Ectodermal cell (in vitro differentiated cells): ENCODE measurements around the gene CEP83.
"Not testable (repeated sequence)": the region's sequence is repeated elsewhere in the genome, so short reads cannot be mapped to it uniquely, and the experiment has no call there.

Experiments used
- H3K27ac ChIP-seq: 2 replicates; pipeline ENCODE4 v1.7.0; 2013; ENCODE audit warnings: mild to moderate bottlenecking, low read depth, low read length; ENCODE audit not compliant: insufficient read depth, poor library complexity, severe bottlenecking
- H3K27me3 ChIP-seq: 2 replicates; pipeline ENCODE4 v1.7.0; 2013; ENCODE audit warnings: mild to moderate bottlenecking, low read length; ENCODE audit not compliant: insufficient read depth, control insufficient read depth, poor library complexity, severe bottlenecking
- H3K36me3 ChIP-seq: one replicate; pipeline ENCODE4 v1.7.0; 2013; ENCODE audit warnings: low read length; ENCODE audit not compliant: control insufficient read depth, insufficient read depth
- H3K4me1 ChIP-seq: one replicate; pipeline ENCODE4 v1.7.0; 2013; ENCODE audit warnings: low read length; ENCODE audit not compliant: control insufficient read depth, insufficient read depth
- H3K4me3 ChIP-seq: 2 replicates; pipeline ENCODE4 v1.7.0; 2013; ENCODE audit warnings: low read depth, low read length, control low read depth; ENCODE audit not compliant: insufficient read depth
- H3K9me3 ChIP-seq: 2 replicates; pipeline ENCODE4 v1.7.0; 2013; ENCODE audit warnings: mild to moderate bottlenecking, low read length, moderate library complexity; ENCODE audit not compliant: control insufficient read depth
- WGBS, 2 experiments: methylation state at CpG; one replicate each; pipeline ENCODE4 v1.1.7; 2013; ENCODE audit warnings: missing lambda C conversion rate in 2 of 2; 5-methylcytosine and 5-hydroxymethylcytosine counted together

The CEP83 gene

DNA sequence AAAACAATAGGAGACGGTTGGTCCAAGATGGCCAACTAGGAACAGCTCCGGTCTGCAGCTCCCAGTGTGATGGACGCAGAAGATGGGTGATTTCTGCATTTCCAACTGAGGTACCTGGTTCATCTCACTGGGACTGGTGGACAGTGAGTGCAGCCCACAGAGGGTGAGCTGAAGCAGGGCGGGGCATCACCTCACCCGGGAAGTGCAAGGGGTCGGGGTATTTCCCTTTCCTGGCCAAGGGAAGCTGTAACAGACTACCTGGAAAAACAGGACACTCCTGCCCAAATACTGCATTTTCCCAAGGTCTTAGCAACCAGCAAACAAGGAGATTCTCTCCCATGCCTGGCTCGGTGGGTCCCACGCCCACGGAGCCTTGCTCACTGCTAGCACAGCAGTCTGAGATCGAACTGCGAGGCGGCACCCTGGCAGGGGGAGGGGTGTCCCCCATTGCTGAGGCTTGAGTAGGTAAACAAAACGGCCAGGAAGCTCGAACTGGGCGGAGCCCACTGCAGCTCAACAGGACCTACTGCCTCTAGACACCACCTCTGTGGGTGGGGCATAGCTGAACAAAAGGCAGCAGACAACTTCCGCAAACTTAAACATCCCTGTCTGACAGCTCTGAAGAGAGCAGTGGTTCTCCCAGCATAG lies 70.1 kb downstream of the CEP83 start:
- 75 to 82% methylated on average over 16 of the region's 16 CpGs for WGBS, 2 experiments
- not testable (repeated sequence) for H3K4me3 ChIP-seq

DNA sequence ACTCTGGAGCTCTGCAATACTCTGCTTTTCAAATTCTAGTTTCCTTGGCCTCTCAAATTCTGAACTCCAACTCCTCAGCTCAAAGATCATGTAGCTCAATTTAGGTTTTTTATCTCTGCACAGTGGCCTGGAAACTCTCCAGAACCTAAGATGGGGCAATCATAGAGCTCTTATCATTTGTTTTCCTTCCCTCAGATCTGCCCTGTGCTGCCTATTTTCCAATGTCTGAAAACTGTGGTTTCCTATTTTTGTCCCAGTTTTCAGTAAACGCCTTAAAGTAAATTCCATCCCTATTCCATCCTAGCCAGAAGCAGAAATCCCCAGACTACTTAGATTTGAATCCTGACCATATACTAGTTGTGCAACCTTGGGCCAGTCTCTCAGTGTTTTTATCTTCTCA lies 73.2 kb downstream of the CEP83 start:
- no peak overlapping the region for H3K4me3 ChIP-seq
- H3K9me3 ChIP-seq, result no peaks in the 10 kb centered on the region
- H3K27me3 ChIP-seq, result no peaks in the 10 kb centered on the region
- WGBS, 2 experiments, result 91 to 92% methylated on average over 1 of the region's 1 CpG
- peaks cover 6% of the 10 kb centered on the region for H3K36me3 ChIP-seq
- no peak overlapping the region for H3K27ac ChIP-seq
- H3K4me1 ChIP-seq, result no peaks in the 10 kb centered on the region

More for the DNA sequence above, 70.1 kb downstream of the CEP83 start:
- not testable (repeated sequence) for H3K27me3 ChIP-seq, H3K9me3 ChIP-seq, H3K27ac ChIP-seq, H3K4me1 ChIP-seq, H3K36me3 ChIP-seq

GRCh38 chr12:94384030-94384429 lies 75.6 kb downstream of the CEP83 start:
- H3K27ac ChIP-seq, result no peak overlapping the region
- H3K4me1 ChIP-seq, result no peaks in the 10 kb centered on the region
- no peaks in the 10 kb centered on the region for H3K27me3 ChIP-seq
- H3K36me3 ChIP-seq, result peaks cover 6% of the 10 kb centered on the region
- no peaks in the 10 kb centered on the region for H3K9me3 ChIP-seq
- H3K4me3 ChIP-seq, result no peak overlapping the region

DNA sequence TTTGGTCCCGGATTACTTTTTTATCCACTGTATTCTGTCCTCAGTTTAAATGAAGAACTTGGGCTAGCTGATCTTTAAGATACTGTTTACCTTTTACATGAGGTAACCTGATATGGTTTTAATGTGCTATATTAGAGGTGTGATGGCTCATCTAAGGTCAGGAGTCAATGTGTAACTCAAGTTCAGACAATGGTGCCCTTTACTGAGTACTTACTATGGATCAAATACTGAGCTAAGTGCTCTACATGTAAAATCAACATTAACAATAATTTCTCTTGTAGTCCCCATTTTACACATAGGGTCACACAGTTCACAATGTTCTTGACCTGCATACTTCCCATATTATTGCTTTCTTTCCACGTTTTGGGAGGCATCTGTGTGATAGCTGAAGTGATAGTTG lies 79.2 kb downstream of the CEP83 start:
- Histone ChIP-seq H3K4me1 (no peaks in the 10 kb centered on the region), H3K9me3 (no peaks in the 10 kb centered on the region), H3K27ac (no peak overlapping the region), H3K4me3 (no peak overlapping the region), H3K36me3 (peaks cover 6% of the 10 kb centered on the region), H3K27me3 (no peaks in the 10 kb centered on the region)
- 89 to 100% methylated on average over 1 of the region's 2 CpGs for WGBS, 2 experiments

DNA sequence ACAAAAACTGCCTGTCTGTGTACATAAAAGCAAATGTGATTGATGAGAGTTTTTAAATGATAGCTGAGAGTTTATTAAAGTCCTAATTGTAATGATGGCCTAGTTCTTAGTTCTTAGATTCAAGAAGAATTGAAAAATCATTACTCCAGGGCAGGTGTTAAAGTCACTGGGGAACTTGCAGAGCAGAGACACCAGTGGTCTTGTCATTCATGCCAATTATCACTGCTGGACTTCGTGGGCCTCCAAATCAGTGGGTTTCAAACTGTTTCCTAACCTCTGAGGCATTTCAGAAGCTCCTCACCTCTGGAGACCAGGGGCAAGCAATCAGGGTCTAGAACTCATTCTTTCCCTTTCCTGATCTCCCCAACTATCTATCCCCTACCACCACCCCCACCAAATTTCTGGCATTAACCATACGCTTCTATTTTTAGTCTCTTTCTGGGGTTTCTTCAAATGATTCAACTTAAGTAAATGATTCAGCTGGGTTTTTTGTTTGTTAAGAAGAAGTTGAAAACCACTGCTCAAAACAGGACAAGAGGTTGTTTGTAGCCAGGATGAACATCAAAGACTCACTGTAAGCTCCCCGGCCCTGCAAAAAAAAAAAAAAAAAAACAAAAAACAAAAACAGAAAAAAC lies 80.1 kb downstream of the CEP83 start:
- no peak overlapping the region for H3K27ac ChIP-seq
- H3K4me1 ChIP-seq, result no peaks in the 10 kb centered on the region
- no peaks in the 10 kb centered on the region for H3K36me3 ChIP-seq
- 72 to 89% methylated on average over 2 to 3 of the region's 3 CpGs for WGBS, 2 experiments
- H3K27me3 ChIP-seq, result no peaks in the 10 kb centered on the region
- H3K9me3 ChIP-seq, result no peaks in the 10 kb centered on the region
- no peak overlapping the region for H3K4me3 ChIP-seq

GRCh38 chr12:94377599-94377998 lies 82.1 kb downstream of the CEP83 start:
- 92 to 100% methylated on average over 1 to 2 of the region's 2 CpGs for WGBS, 2 experiments
- no peaks in the 10 kb centered on the region for H3K36me3 ChIP-seq
- H3K4me1 ChIP-seq, result no peaks in the 10 kb centered on the region
- H3K4me3 ChIP-seq, result no peak overlapping the region
- H3K27ac ChIP-seq, result no peak overlapping the region
- no peaks in the 10 kb centered on the region for H3K9me3 ChIP-seq
- no peaks in the 10 kb centered on the region for H3K27me3 ChIP-seq

DNA sequence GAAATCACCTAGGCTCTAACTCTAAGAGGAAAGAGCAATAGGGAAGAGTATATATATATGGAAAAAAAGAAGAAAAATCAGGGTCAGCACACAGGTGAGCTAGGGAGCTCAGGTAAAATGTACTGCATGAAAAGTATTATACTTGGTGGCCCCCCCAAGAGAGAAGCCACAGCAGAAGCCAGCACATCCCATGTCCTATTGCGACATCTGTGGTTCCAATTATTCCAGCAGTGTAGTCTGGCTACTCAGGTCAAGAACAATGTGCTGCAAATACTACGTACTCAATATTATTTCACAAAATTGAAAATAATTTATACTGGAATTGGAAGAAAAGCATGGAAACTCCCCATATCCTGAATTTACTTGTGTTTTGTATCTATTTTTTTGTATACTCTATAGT lies 85.5 kb downstream of the CEP83 start:
- Histone ChIP-seq H3K27ac (no peak overlapping the region), H3K36me3 (no peaks in the 10 kb centered on the region), H3K4me3 (no peak overlapping the region), H3K4me1 (no peaks in the 10 kb centered on the region), H3K27me3 (no peaks in the 10 kb centered on the region), H3K9me3 (no peaks in the 10 kb centered on the region)
- 100% methylated on average over 1 to 2 of the region's 2 CpGs for WGBS, 2 experiments

DNA sequence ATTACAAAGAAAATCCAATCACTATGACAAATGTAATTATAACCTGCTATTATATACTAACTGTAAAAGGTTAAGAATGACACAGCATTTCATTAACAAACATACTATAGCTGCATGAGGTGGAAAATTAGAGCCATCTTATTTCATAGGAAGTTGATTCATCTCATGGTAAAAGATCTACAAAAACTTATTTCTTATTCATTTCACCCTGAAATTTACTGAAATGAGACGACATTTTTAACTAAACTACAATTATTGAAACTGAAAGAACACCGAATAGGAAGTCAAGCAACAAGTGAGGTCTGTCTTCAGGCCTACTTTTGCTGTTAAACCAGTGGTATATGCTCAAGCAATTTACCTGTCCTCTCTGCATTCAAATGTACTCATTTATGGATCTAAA lies 87.2 kb downstream of the CEP83 start:
- Histone ChIP-seq H3K27ac (no peak overlapping the region), H3K27me3 (no peaks in the 10 kb centered on the region), H3K4me3 (no peak overlapping the region), H3K9me3 (no peaks in the 10 kb centered on the region), H3K4me1 (no peaks in the 10 kb centered on the region), H3K36me3 (no peaks in the 10 kb centered on the region)
- 96 to 98% methylated on average over 2 of the region's 2 CpGs for WGBS, 2 experiments

GRCh38 chr12:94362653-94363052 lies 97.0 kb downstream of the CEP83 start:
- 92 to 100% methylated on average over 1 to 2 of the region's 2 CpGs for WGBS, 2 experiments
- no peaks in the 10 kb centered on the region for H3K4me1 ChIP-seq
- no peaks in the 10 kb centered on the region for H3K27me3 ChIP-seq
- H3K9me3 ChIP-seq, result no peaks in the 10 kb centered on the region
- no peak overlapping the region for H3K27ac ChIP-seq
- peaks cover 5% of the 10 kb centered on the region for H3K36me3 ChIP-seq
- H3K4me3 ChIP-seq, result no peak overlapping the region

DNA sequence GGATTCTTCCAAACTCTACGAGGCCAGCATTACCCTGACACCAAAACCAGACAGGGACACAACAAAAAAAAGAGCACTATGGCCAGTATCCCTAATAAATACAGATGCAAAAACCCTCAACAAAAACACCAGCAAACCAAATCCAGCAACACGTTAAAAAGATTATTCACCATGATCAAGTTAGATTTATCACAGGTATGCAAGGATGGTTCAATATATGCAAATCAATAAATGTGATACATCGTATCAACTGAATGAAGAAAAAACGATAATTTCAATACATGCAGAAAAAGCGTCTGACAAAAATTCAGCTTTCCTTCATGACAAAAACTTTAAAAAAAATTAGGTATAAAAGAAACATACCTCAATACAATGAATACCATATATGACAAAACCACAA lies 99.9 kb downstream of the CEP83 start:
- Histone ChIP-seq H3K36me3 (peaks cover 5% of the 10 kb centered on the region), H3K9me3 (no peaks in the 10 kb centered on the region), H3K27me3 (no peaks in the 10 kb centered on the region), H3K4me1 (no peaks in the 10 kb centered on the region), H3K27ac (no peak overlapping the region), H3K4me3 (no peak overlapping the region)
- 91 to 93% methylated on average over 3 to 5 of the region's 5 CpGs for WGBS, 2 experiments
